Astrocyte (in vitro differentiated cells and primary cell): ENCODE measurements around the gene IL3RA.

ENCODE experiments used
- EZH2 ChIP-seq: IDR thresholded peaks from 2 replicates; pipeline ENCODE4 v1.6.1; 2012; ENCODE audit warnings: mild to moderate bottlenecking, low read length, inconsistent platforms; ENCODE audit not compliant: insufficient read depth
- TF ChIP-seq, protein P1 (sequence below): IDR thresholded peaks from 2 replicates; pipeline ENCODE4 v1.5.1; 2011; ENCODE audit warnings: low read depth, mild to moderate bottlenecking, inconsistent platforms, low read length, moderate library complexity; ENCODE audit not compliant: insufficient read depth

- TF ChIP-seq, protein P1, sequence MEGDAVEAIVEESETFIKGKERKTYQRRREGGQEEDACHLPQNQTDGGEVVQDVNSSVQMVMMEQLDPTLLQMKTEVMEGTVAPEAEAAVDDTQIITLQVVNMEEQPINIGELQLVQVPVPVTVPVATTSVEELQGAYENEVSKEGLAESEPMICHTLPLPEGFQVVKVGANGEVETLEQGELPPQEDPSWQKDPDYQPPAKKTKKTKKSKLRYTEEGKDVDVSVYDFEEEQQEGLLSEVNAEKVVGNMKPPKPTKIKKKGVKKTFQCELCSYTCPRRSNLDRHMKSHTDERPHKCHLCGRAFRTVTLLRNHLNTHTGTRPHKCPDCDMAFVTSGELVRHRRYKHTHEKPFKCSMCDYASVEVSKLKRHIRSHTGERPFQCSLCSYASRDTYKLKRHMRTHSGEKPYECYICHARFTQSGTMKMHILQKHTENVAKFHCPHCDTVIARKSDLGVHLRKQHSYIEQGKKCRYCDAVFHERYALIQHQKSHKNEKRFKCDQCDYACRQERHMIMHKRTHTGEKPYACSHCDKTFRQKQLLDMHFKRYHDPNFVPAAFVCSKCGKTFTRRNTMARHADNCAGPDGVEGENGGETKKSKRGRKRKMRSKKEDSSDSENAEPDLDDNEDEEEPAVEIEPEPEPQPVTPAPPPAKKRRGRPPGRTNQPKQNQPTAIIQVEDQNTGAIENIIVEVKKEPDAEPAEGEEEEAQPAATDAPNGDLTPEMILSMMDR, result no peak
- TF ChIP-seq EZH2, result no peak
Observed at GRCh38 chrX:1357993-1358392, 21.4 kb downstream of the IL3RA start.
